CD1c-positive myeloid dendritic cell (primary cell): ENCODE measurements around the gene ELF2.
"Not testable (repeated sequence)": the region's sequence is repeated elsewhere in the genome, so short reads cannot be mapped to it uniquely, and the experiment has no call there.

ENCODE experiments used
- DNase-seq: peaks from one replicate; pipeline ENCODE4 v3.0.0-alpha.2; 2016; ENCODE audit errors: extremely low spot score

The ELF2 gene

DNA sequence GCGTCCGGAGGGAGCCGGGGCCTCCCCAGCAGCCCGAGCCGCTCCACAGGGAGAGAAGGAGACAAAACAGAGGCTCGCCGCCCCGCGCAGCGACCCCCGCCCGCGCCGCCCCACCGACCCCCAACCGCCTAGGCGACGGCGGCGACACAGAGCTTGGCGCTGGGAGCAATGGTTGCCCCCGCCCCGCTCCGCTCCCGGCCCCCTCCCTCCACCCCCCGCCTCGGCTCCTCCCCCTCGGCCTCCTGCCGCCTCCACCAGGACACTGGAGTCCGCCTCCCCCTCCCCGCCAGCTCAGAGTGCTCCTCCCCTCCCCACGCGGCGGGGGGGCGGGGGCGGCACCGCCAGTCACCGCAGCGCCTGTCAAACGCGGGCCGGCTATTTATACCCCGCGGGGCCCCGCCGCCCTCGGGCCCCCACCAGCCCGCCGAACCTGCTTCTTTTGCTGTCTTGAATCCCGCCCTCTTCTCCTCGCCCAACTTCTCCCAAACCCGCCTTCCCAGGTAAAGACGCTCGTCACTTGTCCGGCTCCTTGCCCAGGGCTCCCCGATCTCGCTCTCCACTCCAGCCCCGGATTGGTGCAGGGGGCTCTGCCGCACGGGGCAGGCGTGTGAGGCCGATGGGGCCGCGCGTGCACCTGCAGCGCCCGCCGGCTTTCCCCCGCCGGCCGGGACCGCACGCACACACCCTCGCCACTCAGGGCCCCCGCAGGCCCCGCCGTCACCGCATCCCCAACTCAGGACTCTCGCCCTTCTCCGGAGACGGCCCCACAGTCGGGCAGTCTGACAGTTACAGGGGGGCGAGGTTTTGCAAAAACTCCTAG is at the start of gene ELF2:
Gene ELF2 (minus strand): TSS at position 170 of the 820 bp plus-strand sequence. CDS start 39,517 bp downstream, outside the sequence.
- DNase-seq: peak; percentile 95

GRCh38 chr4:139223682-139224317 is 46.8 kb upstream of the ELF2 start:
- DNase-seq: peak; percentile 55

- DNase-seq: no peak
These were observed 45.2 kb upstream of the ELF2 start for GRCh38 chr4:139222215-139222614.

- no peak for DNase-seq
These were observed 44.7 kb upstream of the ELF2 start for GRCh38 chr4:139221687-139222086.

DNA sequence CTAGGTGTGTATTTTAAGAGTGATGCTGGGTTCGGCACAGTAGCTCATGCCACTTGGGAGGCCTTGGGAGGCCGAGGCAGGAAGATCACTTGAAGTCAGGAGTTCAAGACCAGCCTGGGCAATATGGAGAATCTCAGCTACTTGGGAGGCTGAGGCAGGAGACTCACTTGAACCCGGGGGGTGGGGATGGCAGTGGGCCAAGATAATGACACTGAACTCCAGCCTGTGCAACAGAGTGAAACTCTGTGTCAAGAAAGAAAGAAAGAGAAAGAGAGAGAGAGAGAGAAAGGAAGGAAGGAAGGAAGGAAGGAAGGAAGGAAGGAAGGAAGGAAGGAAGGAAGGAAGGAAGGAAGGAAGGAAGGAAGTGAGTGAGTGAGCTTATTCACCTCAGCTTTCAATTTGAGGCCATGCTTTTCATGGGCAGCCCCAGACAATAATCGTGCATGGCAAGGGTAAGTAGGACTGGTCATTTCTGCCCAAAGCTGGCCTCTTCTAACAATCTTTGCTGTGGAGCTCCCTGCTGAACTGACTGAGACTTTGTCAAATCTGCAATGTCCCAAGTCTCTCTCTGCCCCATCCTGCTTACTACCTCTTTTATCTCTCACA is 42.5 kb upstream of the ELF2 start:
- DNase-seq: no peak

GRCh38 chr4:139214039-139214534 is 37.1 kb upstream of the ELF2 start:
- DNase-seq: peak; percentile 85

- not testable (repeated sequence) for DNase-seq
These were observed 36.6 kb upstream of the ELF2 start for GRCh38 chr4:139213633-139214032.

DNA sequence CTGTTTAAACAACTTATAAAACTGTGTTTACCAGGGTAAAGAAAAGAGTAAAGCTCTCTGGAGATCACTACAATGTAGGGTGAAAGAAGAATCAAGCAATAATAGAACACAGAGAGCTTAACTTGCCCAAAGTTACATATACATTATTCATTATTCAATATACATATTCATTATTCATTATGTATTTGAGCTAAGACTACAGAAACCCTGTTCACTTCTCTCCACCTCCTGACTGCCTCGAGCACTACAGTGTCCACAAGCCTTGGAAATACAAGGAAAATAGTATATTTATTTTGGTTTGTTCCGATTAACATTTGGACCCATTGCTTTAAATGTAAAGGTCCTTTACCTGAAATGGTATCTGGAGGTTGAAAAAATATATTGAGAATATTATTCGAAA is 35.9 kb upstream of the ELF2 start:
- DNase-seq: no peak

GRCh38 chr4:139210486-139210885 is 33.5 kb upstream of the ELF2 start:
- no peak for DNase-seq

DNA sequence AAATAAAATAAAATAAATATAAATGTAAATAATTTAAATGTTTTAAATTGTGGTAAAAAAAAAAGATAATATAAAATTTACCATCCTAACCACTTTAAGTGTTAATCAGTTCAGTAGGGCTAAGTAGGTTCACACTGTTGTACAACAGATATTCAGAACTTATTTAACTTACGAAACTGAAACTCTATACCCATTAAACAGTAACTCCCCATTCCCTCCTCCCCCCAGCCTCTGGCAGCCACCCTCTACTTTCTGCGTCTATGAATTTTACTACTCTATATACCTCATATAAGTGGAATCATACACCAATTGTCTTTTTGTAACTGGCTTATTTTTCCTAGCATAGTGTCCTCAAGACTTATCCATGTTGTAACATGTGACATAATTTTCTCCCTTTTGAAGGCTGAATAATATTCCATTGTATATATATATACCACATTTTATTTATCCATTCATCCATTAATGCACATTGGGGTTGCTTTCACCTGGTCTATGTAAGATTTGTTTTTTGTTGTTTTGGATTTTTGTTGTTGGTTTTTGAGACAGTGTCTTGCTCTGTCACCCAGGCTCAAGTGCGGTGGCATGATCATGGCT is 32.5 kb upstream of the ELF2 start:
- no peak for DNase-seq

- DNase-seq: peak; percentile 90
These were observed 31.5 kb upstream of the ELF2 start for GRCh38 chr4:139208404-139208945.

- no peak for DNase-seq
These were observed 30.9 kb upstream of the ELF2 start for GRCh38 chr4:139207873-139208403.

GRCh38 chr4:139207247-139207646 is 30.2 kb upstream of the ELF2 start:
- DNase-seq: peak; percentile 54

DNA sequence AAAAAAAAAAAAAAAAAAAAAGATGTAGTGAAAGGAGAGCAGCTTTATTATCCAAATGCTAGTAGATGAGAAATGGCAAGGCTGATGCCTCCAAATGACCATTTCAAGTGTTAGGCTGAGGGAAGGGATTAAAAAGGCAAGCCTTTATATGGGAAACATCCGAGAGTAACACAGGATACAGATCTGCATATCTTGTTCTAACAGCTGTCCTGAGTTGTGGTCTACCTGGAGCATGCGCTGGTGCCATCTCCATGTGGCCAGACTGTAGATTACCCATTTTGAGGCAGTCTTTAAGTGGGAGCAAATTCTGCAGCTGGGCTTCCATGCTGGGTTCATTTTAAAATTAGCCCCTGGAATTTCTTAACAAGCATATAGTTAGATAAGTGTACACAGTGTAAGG is 26.0 kb upstream of the ELF2 start:
- no peak for DNase-seq

- DNase-seq: no peak
These were observed 23.5 kb upstream of the ELF2 start for GRCh38 chr4:139200506-139200905.

DNA sequence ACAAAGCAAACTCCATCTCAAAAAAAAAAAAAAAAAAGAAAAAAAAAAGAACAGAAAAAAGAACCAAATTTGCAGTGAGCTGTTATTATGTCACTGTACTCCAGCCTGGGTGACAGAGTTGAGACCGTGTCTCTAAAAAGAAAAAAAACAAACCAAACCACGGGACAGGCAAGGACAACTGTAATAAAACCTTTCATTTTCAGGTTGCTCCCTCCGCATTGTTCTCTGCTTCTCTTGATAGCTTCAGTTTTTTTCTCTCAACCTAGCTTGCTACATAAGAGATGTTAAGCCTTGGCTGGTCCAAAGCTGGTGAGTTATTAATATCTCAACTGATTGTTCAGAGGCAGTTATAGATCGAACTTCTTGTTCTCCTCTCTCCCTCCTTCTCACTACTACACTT is 23.1 kb upstream of the ELF2 start:
- DNase-seq: no peak

DNA sequence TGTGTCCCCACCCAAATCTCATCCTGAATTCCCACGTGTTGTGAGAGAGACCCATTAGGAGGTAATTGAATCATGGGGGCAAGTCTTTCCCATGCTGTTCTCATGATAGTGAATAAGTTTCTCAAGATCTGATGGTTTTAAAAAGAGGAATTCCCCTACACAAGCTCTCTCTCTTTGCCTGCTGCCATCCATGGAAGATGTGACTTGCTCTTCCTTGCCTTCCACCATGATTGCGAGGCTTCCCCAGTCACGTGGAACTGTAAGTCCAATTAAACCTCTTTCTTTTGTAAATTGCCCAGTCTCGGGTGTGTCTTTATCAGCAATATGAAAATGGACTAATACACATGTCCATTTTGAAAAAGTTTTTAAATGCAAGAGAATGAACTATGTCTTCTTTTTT is 20.2 kb upstream of the ELF2 start:
- not testable (repeated sequence) for DNase-seq

GRCh38 chr4:139196462-139196861 is 19.4 kb upstream of the ELF2 start:
- no peak for DNase-seq

- no peak for DNase-seq
These were observed 14.4 kb upstream of the ELF2 start for GRCh38 chr4:139191373-139191772.

- DNase-seq: no peak
These were observed 13.0 kb upstream of the ELF2 start for GRCh38 chr4:139189972-139190371.

GRCh38 chr4:139189417-139189749 is 12.4 kb upstream of the ELF2 start:
- DNase-seq: no peak
